HG03439 (cell line): ENCODE measurements around the gene PAPOLA.

Source experiments
- ATAC-seq: cut with Tn5 transposase; IDR thresholded peaks from one replicate; pipeline ENCODE4 v1.9.1; 2021; ENCODE audit warnings: mild to moderate bottlenecking, moderate library complexity; ENCODE audit not compliant: unreplicated experiment

The PAPOLA gene

GRCh38 chr14:96564389-96564788 is 62.2 kb downstream of the PAPOLA start:
- no peak for ATAC-seq

- ATAC-seq, result no peak
Observed at GRCh38 chr14:96565811-96566210, 63.6 kb downstream of the PAPOLA start.

GRCh38 chr14:96567289-96567899 is 65.2 kb downstream of the PAPOLA start:
- ATAC-seq, result peak; percentile 60

GRCh38 chr14:96568621-96569020 is 66.4 kb downstream of the PAPOLA start:
- no peak for ATAC-seq

GRCh38 chr14:96571311-96571710 is 69.1 kb downstream of the PAPOLA start:
- ATAC-seq, result no peak

GRCh38 chr14:96573473-96574100 is 71.4 kb downstream of the PAPOLA start:
- no peak for ATAC-seq

GRCh38 chr14:96574171-96574632 is 72.0 kb downstream of the PAPOLA start:
- ATAC-seq, result no peak

- no peak for ATAC-seq
Observed at GRCh38 chr14:96574633-96575632, 72.8 kb downstream of the PAPOLA start.

GRCh38 chr14:96576359-96576758 is 74.2 kb downstream of the PAPOLA start:
- no peak for ATAC-seq

GRCh38 chr14:96576937-96577336 is 74.8 kb downstream of the PAPOLA start:
- ATAC-seq, result no peak

- no peak for ATAC-seq
Observed at GRCh38 chr14:96578619-96579018, 76.4 kb downstream of the PAPOLA start.

- no peak for ATAC-seq
Observed at GRCh38 chr14:96579358-96579757, 77.2 kb downstream of the PAPOLA start.

GRCh38 chr14:96579855-96580254 is 77.7 kb downstream of the PAPOLA start:
- ATAC-seq, result no peak

GRCh38 chr14:96580566-96580965 is 78.4 kb downstream of the PAPOLA start:
- no peak for ATAC-seq

GRCh38 chr14:96581026-96581425 is 78.8 kb downstream of the PAPOLA start:
- no peak for ATAC-seq

- ATAC-seq, result no peak
Observed at GRCh38 chr14:96581902-96582301, 79.7 kb downstream of the PAPOLA start.

GRCh38 chr14:96582411-96582961 is 80.3 kb downstream of the PAPOLA start:
- no peak for ATAC-seq

- no peak for ATAC-seq
Observed at GRCh38 chr14:96582995-96583394, 80.8 kb downstream of the PAPOLA start.

GRCh38 chr14:96583569-96584041 is 81.4 kb downstream of the PAPOLA start:
- no peak for ATAC-seq

- ATAC-seq, result peak; percentile 63
Observed at GRCh38 chr14:96584199-96584906, 82.2 kb downstream of the PAPOLA start.
